GM19324 (cell line): ENCODE data around the gene GSTA1.
"Not testable (repeated sequence)": the region's sequence is repeated elsewhere in the genome, so short reads cannot be mapped to it uniquely, and the experiment has no call there.

Experiments used
- ATAC-seq: cut with Tn5 transposase; IDR thresholded peaks from one replicate; pipeline ENCODE4 v1.9.1; 2021; ENCODE audit warnings: mild to moderate bottlenecking, moderate library complexity; ENCODE audit not compliant: unreplicated experiment, low FRiP score

GSTA1 gene

GRCh38 chr6:52809777-52810176 is 6.2 kb upstream of the GSTA1 start:
- not testable (repeated sequence) for ATAC-seq

- no peak for ATAC-seq
Observed at GRCh38 chr6:52808660-52809059, 5.0 kb upstream of the GSTA1 start.

GRCh38 chr6:52802806-52803205 is 810 bp downstream of the GSTA1 start:
- no peak for ATAC-seq

- no peak for ATAC-seq
Observed at GRCh38 chr6:52801188-52801841, 2.3 kb downstream of the GSTA1 start.

- not testable (repeated sequence) for ATAC-seq
Observed at GRCh38 chr6:52799272-52799671, 4.3 kb downstream of the GSTA1 start.

- ATAC-seq = not testable (repeated sequence)
Observed at GRCh38 chr6:52794366-52794765, 9.2 kb downstream of the GSTA1 start.

GRCh38 chr6:52790861-52791260 is 12.8 kb downstream of the GSTA1 start:
- ATAC-seq = no peak

- not testable (repeated sequence) for ATAC-seq
Observed at GRCh38 chr6:52789658-52790057, 14.0 kb downstream of the GSTA1 start.

GRCh38 chr6:52788478-52788877 is 15.1 kb downstream of the GSTA1 start:
- ATAC-seq = no peak

GRCh38 chr6:52787917-52788316 is 15.7 kb downstream of the GSTA1 start:
- no peak for ATAC-seq

GRCh38 chr6:52786249-52786956 is 17.2 kb downstream of the GSTA1 start:
- ATAC-seq = no peak

- not testable (repeated sequence) for ATAC-seq
Observed at GRCh38 chr6:52782696-52783274, 20.8 kb downstream of the GSTA1 start.

GRCh38 chr6:52782209-52782608 is 21.4 kb downstream of the GSTA1 start:
- not testable (repeated sequence) for ATAC-seq

GRCh38 chr6:52779237-52779636 is 24.4 kb downstream of the GSTA1 start:
- ATAC-seq = no peak

- ATAC-seq = not testable (repeated sequence)
Observed at GRCh38 chr6:52776711-52777351, 26.8 kb downstream of the GSTA1 start.

GRCh38 chr6:52769399-52769798 is 34.2 kb downstream of the GSTA1 start:
- not testable (repeated sequence) for ATAC-seq

GRCh38 chr6:52767658-52768057 is 36.0 kb downstream of the GSTA1 start:
- not testable (repeated sequence) for ATAC-seq

- ATAC-seq = not testable (repeated sequence)
Observed at GRCh38 chr6:52763322-52763916, 40.2 kb downstream of the GSTA1 start, which contains the start of gene GSTA2. Gene GSTA2 (minus strand): TSS chr6:52763475. CDS start chr6:52757947, 5,528 bp downstream.

- not testable (repeated sequence) for ATAC-seq
Observed at GRCh38 chr6:52761673-52762491, 41.7 kb downstream of the GSTA1 start.
